DND-41 (cell line): ENCODE results near the gene JAKMIP2.

Experiments used
- CTCF ChIP-seq: IDR thresholded peaks from 2 replicates; pipeline ENCODE4 v1.5.1; 2012; ENCODE audit warnings: borderline replicate concordance, low read length, moderate library complexity, mild to moderate bottlenecking; ENCODE audit not compliant: poor library complexity, severe bottlenecking; ENCODE audit errors: extremely low read depth
- EZH2 ChIP-seq: IDR thresholded peaks from 3 replicates; pipeline ENCODE4 v1.6.1; 2012; ENCODE audit warnings: borderline replicate concordance, low read depth, mild to moderate bottlenecking, moderate library complexity, low read length, inconsistent platforms; ENCODE audit not compliant: severe bottlenecking

- TF ChIP-seq CTCF = no peak
- no peak for TF ChIP-seq EZH2
Observed at GRCh38 chr5:147561435-147561834, 221.1 kb downstream of the JAKMIP2 start.
